ENCODE results near the gene FAU.
"Not testable (repeated sequence)": the region's sequence is repeated elsewhere in the genome, so short reads cannot be mapped to it uniquely, and the experiment has no call there.

The FAU gene

GRCh38 chr11:65151331-65151899, 29.5 kb upstream of the FAU start:
- Mint-ChIP-seq H3K9me3 (no peaks in the 10 kb centered on the region), H3K27me3 (no peaks in the 10 kb centered on the region), H3K27ac (peak overlapping the region; percentile 22 to 57), H3K36me3 (ENCODE audit: insufficient read depth) (peaks cover 3% of the 10 kb centered on the region), H3K4me1 (ENCODE audit: low read depth in 2 of 2) (no peaks in the 10 kb centered on the region), H3K4me3 (no peak overlapping the region)
- DNase-seq, result no peak
- no peak for ATAC-seq (replicated peaks)

DNA sequence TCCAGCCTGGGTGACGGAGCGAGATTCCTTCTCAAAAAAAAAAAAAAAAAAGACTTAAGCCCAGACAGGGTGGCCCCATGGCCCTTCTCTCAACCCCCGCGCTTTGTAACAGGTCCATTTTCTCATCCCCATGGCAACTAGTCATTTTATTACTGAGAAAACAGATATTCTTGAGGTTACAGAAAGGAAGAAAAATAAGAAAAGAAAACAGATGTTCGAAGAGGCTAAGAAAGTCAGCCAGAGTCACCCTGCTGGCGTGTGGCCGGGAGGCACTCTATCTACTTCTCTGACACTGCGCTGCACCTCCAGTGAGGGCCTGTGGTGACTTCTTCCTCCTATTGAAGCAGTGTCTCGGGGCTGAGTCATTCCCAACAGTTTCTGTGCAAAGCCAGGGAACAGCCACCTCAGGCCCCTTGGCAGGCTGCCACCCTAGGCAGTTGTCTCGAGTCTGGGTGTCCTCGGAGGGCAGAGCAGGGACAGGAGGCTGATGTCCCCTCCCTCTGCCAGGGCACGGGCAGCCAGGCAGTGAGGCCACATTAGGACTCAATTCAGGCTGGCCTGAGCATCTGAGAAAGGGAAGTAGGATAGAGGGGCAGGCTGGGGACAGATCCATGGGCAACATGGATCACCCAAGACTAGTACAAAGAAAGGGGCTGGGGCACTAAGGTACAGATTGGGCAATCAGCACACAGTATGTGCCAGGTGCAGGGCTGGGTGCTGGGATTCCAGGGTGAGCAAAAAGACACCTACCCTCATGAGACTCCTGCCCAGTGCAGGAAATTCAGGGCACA, 28.8 kb upstream of the FAU start:
- DNase-seq (no peak), ATAC-seq (replicated peaks) (peak; percentile 35)
- peaks cover 3% of the 10 kb centered on the region for H3K36me3 Mint-ChIP-seq (ENCODE audit: insufficient read depth)
- no peaks in the 10 kb centered on the region for H3K4me1 Mint-ChIP-seq (ENCODE audit: low read depth in 2 of 2)
- no peak overlapping the region for H3K4me3 Mint-ChIP-seq
- no peaks in the 10 kb centered on the region for H3K27me3 Mint-ChIP-seq
- H3K9me3 Mint-ChIP-seq, result no peaks in the 10 kb centered on the region
- H3K27ac Mint-ChIP-seq, result peak overlapping the region in 1 of 2 donors; percentile 22

- H3K9me3 Mint-ChIP-seq; H3K27me3 Mint-ChIP-seq; DNase-seq; H3K36me3 Mint-ChIP-seq (ENCODE audit: insufficient read depth); H3K27ac Mint-ChIP-seq; H3K4me1 Mint-ChIP-seq (ENCODE audit: low read depth in 2 of 2); H3K4me3 Mint-ChIP-seq; ATAC-seq (replicated peaks): not testable (repeated sequence)
Observed at GRCh38 chr11:65150131-65150508, 28.2 kb upstream of the FAU start.

- no peaks in the 10 kb centered on the region for H3K9me3 Mint-ChIP-seq
Observed at GRCh38 chr11:65148657-65149056, 26.7 kb upstream of the FAU start.

DNA sequence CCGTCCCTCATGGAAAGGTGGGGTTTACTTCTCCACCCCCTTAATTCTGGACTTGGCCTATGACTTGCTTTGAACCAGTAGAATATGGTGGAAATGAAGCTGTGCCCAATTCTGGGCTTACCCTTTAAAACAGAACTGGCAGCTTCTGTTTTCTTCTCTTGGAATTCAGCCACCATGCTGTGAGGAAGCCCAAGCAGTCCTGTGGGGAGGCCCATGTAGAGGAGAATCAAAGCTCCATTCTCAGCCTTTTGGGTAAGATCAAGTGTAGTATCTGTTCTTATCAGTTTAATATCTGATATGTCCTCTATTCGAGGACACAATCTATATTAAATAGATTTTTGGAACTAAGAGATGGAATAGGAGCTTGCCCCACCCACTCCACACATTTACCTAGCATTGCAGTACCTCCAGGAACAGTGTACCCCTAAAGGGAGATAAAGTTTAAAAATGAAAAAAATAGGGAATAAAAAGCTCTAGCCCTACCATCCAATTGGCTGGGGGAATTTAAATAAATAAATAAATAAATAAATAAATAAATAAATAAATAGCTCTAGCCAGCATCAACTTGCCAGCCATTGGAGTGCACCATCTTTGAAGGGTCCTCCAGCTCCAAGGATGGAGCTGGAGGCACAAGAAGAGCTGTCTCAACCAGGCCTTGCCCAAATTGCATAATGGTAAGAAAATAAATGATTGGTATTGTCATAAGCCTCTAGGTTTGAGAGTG, 25.6 kb upstream of the FAU start:
- Mint-ChIP-seq H3K4me3 (no peak overlapping the region), H3K9me3 (no peaks in the 10 kb centered on the region), H3K27ac (no peak overlapping the region), H3K36me3 (ENCODE audit: insufficient read depth) (no peaks in the 10 kb centered on the region), H3K27me3 (peaks cover 0 to 9% of the 10 kb centered on the region in 2 donors), H3K4me1 (ENCODE audit: low read depth in 2 of 2) (no peaks in the 10 kb centered on the region)
- ATAC-seq (replicated peaks) (no peak), DNase-seq (no peak)

More at GRCh38 chr11:65148657-65149056, 26.7 kb upstream of the FAU start:
- Mint-ChIP-seq H3K4me3 (no peak overlapping the region), H3K36me3 (ENCODE audit: insufficient read depth) (no peaks in the 10 kb centered on the region), H3K27me3 (peaks cover 0 to 8% of the 10 kb centered on the region in 2 donors), H3K27ac (no peak overlapping the region), H3K4me1 (ENCODE audit: low read depth in 2 of 2) (no peaks in the 10 kb centered on the region)
- no peak for DNase-seq
- no peak for ATAC-seq (replicated peaks)

GRCh38 chr11:65141896-65142494, 20.1 kb upstream of the FAU start:
- DNase-seq (no peak), ATAC-seq (replicated peaks) (no peak)
- peaks cover 0 to 19% of the 10 kb centered on the region in 2 donors for H3K27me3 Mint-ChIP-seq
- no peaks in the 10 kb centered on the region for H3K9me3 Mint-ChIP-seq
- no peak overlapping the region for H3K4me3 Mint-ChIP-seq
- H3K27ac Mint-ChIP-seq, result no peak overlapping the region
- no peaks in the 10 kb centered on the region for H3K4me1 Mint-ChIP-seq (ENCODE audit: low read depth in 2 of 2)
- H3K36me3 Mint-ChIP-seq (ENCODE audit: insufficient read depth), result no peaks in the 10 kb centered on the region

DNA sequence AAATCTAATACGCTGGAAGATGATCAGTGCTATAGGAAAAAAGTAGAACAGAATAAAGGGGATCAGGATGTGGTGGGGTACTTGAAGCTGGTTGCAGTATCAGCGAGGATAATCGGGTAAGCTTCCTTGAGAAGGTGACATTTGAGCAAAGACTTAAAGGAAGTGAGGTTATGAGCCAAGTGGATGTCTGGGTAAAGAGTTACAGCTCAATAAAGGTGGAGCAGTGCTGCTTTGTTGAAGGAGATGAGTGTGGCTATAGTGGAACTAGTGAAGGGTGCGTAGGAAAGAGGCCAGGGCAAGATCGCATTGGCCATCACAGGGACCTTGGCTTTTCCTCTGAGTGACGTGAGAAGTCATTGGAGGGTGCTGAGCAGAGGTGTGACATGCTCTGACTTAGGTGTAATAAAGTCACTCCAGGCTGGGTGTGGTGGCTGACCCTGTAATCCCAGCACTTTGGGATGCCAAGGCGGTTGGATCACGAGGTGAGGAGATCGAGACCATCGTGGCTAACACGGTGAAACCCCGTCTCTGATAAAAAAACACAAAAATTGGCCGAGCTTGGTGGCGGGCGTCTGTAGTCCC, 14.7 kb upstream of the FAU start:
- Mint-ChIP-seq H3K9me3 (no peaks in the 10 kb centered on the region), H3K4me3 (peak overlapping the region in 1 of 2 donors; percentile 99), H3K27ac (peak overlapping the region; percentile 100), H3K36me3 (ENCODE audit: insufficient read depth) (peaks cover 40% of the 10 kb centered on the region), H3K4me1 (ENCODE audit: low read depth in 2 of 2) (peaks cover 32% of the 10 kb centered on the region in 2 donors), H3K27me3 (peaks cover 0 to 2% of the 10 kb centered on the region in 2 donors)
- no peak for DNase-seq
- no peak for ATAC-seq (replicated peaks)

GRCh38 chr11:65135633-65136145, 13.8 kb upstream of the FAU start:
- DNase-seq (no peak), ATAC-seq (replicated peaks) (no peak)
- Mint-ChIP-seq H3K4me3 (peak overlapping the region; percentile 98 to 99), H3K4me1 (ENCODE audit: low read depth in 2 of 2) (peaks cover 32 to 37% of the 10 kb centered on the region in 2 donors), H3K27ac (peak overlapping the region; percentile 100), H3K27me3 (no peaks in the 10 kb centered on the region), H3K9me3 (no peaks in the 10 kb centered on the region), H3K36me3 (ENCODE audit: insufficient read depth) (peaks cover 49% of the 10 kb centered on the region)

GRCh38 chr11:65134952-65135632, 13.2 kb upstream of the FAU start:
- peak; percentile 86 for ATAC-seq (replicated peaks)
- peaks cover 32 to 37% of the 10 kb centered on the region in 2 donors for H3K4me1 Mint-ChIP-seq (ENCODE audit: low read depth in 2 of 2)
- peak; percentile 75 to 81 (median 79) for DNase-seq
- H3K36me3 Mint-ChIP-seq (ENCODE audit: insufficient read depth), result peaks cover 55% of the 10 kb centered on the region
- no peaks in the 10 kb centered on the region for H3K27me3 Mint-ChIP-seq
- peak overlapping the region; percentile 100 for H3K27ac Mint-ChIP-seq
- H3K9me3 Mint-ChIP-seq, result no peaks in the 10 kb centered on the region
- peak overlapping the region; percentile 98 to 99 for H3K4me3 Mint-ChIP-seq

GRCh38 chr11:65134240-65134951, 12.5 kb upstream of the FAU start, which contains the start of gene SYVN1:
Gene SYVN1 (minus strand): TSS chr11:65134519. CDS start chr11:65133601, 918 bp downstream.
- no peaks in the 10 kb centered on the region for H3K9me3 Mint-ChIP-seq
- peaks cover 61% of the 10 kb centered on the region for H3K36me3 Mint-ChIP-seq (ENCODE audit: insufficient read depth)
- peak; percentile 80 for ATAC-seq (replicated peaks)
- peak within 1 kb of the TSS; percentile 98 to 99 for H3K4me3 Mint-ChIP-seq
- no peaks in the 10 kb centered on the region for H3K27me3 Mint-ChIP-seq
- peaks cover 32 to 38% of the 10 kb centered on the region in 2 donors for H3K4me1 Mint-ChIP-seq (ENCODE audit: low read depth in 2 of 2)
- peak; percentile 88 to 91 (median 89) for DNase-seq
- peak within 1 kb of the TSS; percentile 100 for H3K27ac Mint-ChIP-seq

DNA sequence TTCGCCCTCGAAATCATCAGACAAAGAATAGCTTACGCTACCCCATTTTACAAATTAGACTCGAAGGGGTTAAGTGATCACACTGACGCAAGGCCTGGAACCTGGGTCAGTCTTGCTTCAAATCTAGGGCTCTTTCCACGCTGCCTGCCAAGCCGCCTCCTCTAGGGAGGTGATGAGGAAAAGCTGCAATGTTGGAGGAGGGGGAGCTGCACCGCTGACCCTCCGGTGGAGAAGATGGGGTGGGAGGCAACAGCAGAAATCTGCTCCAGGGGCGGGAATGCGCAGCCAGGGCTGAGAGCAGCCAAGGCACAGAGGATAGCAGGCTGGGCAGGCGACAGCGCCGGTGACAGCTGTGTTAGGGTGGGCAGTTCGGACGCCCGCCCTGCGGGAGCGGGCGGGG, 11.8 kb upstream of the FAU start:
- H3K36me3 Mint-ChIP-seq (ENCODE audit: insufficient read depth), result peaks cover 68% of the 10 kb centered on the region
- no peak for ATAC-seq (replicated peaks)
- H3K4me3 Mint-ChIP-seq, result peak overlapping the region; percentile 98 to 99
- no peaks in the 10 kb centered on the region for H3K9me3 Mint-ChIP-seq
- H3K27ac Mint-ChIP-seq, result peak overlapping the region; percentile 100
- peaks cover 32 to 38% of the 10 kb centered on the region in 2 donors for H3K4me1 Mint-ChIP-seq (ENCODE audit: low read depth in 2 of 2)
- H3K27me3 Mint-ChIP-seq, result no peaks in the 10 kb centered on the region
- no peak for DNase-seq
